HEK293 (cell line): Measurements from ENCODE around the gene APPBP2.

Experiments used
- CTCF ChIP-seq: fragments of 450-650 bp; formaldehyde crosslinking; IDR thresholded peaks from 2 replicates; pipeline ENCODE4 v1.5.1; 2016; ENCODE audit warnings: missing biosample characterization, missing genetic modification characterization
- KLF9 ChIP-seq: fragments of 450-650 bp; formaldehyde crosslinking; IDR thresholded peaks from 2 replicates; pipeline ENCODE4 v1.5.1; 2016; ENCODE audit warnings: missing biosample characterization, missing genetic modification characterization, low read depth
- ZNF777 ChIP-seq: fragments of 450-650 bp; formaldehyde crosslinking; IDR thresholded peaks from 2 replicates; pipeline ENCODE4 v1.5.1; 2017; ENCODE audit warnings: missing biosample characterization, missing genetic modification characterization, borderline replicate concordance
- TF ChIP-seq, protein P1 (sequence below): fragments of 450-650 bp; formaldehyde crosslinking; IDR thresholded peaks from 2 replicates; pipeline ENCODE4 v1.5.1; 2016; ENCODE audit warnings: missing biosample characterization, missing genetic modification characterization

GRCh38 chr17:60542071-60542470 is 16.0 kb upstream of the APPBP2 start:
- TF ChIP-seq, protein P1, sequence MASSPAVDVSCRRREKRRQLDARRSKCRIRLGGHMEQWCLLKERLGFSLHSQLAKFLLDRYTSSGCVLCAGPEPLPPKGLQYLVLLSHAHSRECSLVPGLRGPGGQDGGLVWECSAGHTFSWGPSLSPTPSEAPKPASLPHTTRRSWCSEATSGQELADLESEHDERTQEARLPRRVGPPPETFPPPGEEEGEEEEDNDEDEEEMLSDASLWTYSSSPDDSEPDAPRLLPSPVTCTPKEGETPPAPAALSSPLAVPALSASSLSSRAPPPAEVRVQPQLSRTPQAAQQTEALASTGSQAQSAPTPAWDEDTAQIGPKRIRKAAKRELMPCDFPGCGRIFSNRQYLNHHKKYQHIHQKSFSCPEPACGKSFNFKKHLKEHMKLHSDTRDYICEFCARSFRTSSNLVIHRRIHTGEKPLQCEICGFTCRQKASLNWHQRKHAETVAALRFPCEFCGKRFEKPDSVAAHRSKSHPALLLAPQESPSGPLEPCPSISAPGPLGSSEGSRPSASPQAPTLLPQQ (tag by site-specific recombination): no peak
- TF ChIP-seq CTCF: no peak
- no peak for TF ChIP-seq KLF9 (tag by site-specific recombination)
- TF ChIP-seq ZNF777: no peak
